Inflammatory macrophage treated with lipopolysaccharide for 1 hour (primary cell): ENCODE data around the gene GJA4.
"Not testable (repeated sequence)": the region's sequence is repeated elsewhere in the genome, so short reads cannot be mapped to it uniquely, and the experiment has no call there.

ENCODE experiments used
- DNase-seq, 2 donors: peaks; one replicate each; pipeline ENCODE4 v3.0.0-alpha.2; 2020 to 2022

Gene GJA4

GRCh38 chr1:34770891-34771504 lies 21.8 kb upstream of the GJA4 start:
- peak; percentile 5 to 41 for DNase-seq

DNA sequence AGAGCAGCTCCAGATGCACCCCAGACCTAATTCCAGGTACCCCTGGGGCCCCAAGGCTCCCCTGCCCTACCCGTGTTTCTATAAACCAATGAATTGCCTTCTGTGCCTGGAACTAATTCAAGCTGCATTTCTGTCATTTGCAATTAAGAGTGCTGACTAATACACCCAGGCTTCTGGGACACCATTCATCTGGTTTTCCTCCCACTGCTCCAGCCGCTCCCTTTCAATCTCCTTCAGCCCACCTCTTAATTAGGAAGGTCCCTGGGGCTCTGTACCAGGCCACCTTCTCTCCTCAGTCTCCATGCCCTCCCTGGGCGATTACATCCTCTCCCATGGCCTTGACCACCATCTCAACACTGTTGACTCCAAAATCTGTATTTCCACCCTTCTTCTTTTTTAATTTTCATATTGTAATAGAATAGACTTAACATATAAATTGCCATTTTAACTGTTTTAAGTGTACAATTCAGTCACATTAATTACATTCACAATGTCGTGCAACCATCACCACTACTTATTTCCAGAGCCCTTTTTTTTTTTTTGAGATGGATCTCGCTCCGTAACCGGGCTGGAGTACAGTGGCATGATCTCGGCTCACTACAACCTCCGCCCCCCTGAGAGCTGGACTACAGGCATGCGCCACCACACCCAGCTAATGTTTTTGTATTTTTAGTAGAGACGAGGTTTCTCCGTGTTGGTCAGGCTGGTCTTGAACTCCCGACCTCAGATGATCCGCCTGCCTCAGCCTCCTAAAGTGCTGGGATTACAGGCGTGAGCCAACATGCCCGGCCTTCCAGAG lies 21.0 kb upstream of the GJA4 start:
- no peak for DNase-seq

GRCh38 chr1:34773114-34773513 lies 19.7 kb upstream of the GJA4 start:
- not testable (repeated sequence) for DNase-seq

DNA sequence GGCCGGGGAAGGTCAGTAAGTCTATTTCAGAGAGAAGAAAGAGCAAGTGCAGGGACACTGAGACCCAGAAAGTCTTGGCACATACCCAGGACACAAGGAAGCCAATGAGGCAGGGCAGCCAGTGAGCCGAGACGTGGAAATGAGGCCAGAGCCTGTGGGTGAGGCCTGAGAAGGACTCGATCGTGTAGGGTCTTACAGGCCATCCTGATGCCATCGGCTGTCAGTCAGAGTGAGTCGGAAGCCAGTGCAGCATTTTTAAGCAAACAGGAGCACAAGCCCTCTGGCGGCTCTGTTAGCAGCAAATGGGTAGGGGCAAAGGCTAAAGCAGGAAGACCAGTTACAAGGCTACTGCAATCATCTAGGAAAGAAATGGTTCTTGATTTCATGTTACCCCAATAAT lies 17.8 kb upstream of the GJA4 start:
- DNase-seq, result no peak

DNA sequence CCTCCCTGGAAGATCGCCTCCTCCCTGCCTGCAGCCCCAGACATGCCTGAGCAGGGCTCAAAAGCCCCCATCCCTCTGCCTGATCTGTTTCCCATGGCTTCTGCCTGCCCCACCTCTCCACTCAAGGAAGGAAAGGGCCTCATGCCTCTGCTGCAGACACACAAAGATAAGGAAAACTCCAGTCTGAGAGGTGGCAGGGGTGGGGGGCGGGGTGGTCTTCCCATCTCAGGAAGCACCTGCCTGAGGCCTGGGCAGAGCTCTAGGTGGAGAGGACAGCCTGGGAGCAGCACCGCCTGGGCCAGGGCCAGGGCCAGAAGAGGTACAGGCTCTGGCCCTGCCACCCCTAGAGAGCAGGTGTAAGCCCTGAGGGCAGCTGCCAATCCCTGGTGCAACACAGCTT lies 15.9 kb upstream of the GJA4 start:
- DNase-seq, result no peak

- DNase-seq, result no peak
These were observed 15.1 kb upstream of the GJA4 start for GRCh38 chr1:34777519-34778321.

- DNase-seq, result no peak
These were observed 14.4 kb upstream of the GJA4 start for GRCh38 chr1:34778381-34778780.

GRCh38 chr1:34779005-34779404 lies 13.8 kb upstream of the GJA4 start:
- no peak for DNase-seq

GRCh38 chr1:34779526-34779925 lies 13.3 kb upstream of the GJA4 start:
- DNase-seq, result no peak

DNA sequence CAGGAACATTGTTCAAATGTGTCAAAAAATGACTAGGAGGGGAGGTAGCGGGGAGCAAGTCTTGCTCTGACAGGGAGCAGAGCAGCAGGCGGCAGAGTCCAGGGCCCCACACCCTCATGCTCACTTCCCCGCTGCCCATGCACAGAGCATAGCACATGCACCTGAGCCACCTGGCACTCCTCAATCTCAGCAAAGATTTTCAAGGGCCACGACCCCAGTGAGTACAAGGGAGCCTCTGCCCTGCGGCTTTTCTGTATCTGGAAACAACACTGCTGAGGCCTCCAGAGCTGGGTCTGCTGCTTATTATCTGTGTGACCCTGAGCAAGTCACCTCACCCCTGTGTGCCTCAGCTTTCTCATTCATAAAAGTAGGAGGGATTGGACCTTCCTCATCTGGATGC lies 12.8 kb upstream of the GJA4 start:
- no peak for DNase-seq

- DNase-seq, result no peak
These were observed 12.3 kb upstream of the GJA4 start for GRCh38 chr1:34780528-34780927.

DNA sequence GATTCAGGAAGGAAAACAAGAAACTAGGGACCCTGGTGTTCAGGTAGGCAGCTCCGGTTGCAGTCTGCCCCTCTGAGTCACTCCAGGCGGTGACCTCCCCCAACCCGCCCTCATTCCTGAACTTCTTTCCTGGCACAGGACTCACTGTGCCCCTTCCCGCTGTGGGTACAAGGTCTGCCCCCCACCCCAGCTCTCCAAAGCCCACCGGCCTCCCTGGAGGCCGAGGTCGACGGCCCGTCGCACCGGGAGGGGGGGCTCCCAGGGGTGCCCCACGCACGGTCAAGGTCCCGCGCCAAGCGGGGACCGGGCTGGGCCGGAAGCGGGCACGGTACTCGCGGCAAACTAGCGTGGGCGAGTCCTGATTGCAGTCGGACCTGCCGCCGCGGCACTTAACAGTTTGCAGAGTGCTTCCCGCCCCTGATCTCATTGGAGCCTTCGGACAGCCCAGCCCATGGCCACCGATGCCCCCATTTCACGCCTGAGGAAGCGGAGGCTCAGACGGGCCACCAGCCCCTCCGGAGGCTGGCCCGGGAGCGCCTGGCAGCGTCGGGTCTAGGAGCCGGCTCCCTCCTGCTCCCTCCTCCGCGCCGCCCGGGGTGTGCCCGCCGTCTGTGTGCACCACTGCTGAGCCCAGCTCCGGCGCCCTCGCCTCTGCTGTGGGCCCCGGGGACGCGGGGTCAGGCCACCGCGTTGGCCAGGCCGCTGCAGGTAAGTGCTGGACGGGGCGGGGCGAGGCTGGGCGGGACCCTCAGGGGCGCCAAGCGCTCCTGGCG lies 11.5 kb upstream of the GJA4 start, which contains the start of gene GJB3:
Gene GJB3, plus strand, starts transcription at position 144 of the 773 bp plus-strand sequence. CDS start 3,549 bp downstream, outside the sequence.
- DNase-seq, result no peak

DNA sequence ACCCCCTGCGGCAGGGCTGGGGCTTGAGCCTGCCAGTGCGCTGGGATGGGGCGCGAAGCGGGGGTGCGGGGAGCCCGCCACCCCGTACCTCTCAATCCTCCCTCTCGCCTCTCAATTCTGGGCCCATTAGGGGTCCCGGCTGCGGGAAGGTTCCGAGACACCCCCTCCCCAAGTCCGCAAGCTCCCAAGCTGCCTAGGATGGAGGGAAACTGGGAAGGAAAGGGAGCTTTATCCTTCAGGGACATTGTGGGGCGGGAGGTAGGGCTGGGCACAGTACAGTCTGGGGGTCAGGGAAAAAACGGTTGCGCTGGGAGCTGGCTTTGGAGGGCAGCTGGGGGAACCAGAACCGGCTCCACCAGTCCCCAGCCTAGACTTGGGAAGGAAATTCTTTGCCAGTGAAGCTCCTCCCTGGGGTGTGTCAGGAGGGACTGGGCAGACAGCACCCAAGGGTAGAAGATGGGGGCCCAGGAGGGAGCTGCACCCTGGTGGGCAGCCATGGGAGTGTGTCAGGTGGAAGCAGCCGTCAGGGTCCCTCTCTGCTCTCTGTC lies 10.9 kb upstream of the GJA4 start:
- no peak for DNase-seq

DNA sequence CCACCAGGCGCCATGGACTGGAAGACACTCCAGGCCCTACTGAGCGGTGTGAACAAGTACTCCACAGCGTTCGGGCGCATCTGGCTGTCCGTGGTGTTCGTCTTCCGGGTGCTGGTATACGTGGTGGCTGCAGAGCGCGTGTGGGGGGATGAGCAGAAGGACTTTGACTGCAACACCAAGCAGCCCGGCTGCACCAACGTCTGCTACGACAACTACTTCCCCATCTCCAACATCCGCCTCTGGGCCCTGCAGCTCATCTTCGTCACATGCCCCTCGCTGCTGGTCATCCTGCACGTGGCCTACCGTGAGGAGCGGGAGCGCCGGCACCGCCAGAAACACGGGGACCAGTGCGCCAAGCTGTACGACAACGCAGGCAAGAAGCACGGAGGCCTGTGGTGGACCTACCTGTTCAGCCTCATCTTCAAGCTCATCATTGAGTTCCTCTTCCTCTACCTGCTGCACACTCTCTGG lies 8.0 kb upstream of the GJA4 start:
- DNase-seq, result no peak

DNA sequence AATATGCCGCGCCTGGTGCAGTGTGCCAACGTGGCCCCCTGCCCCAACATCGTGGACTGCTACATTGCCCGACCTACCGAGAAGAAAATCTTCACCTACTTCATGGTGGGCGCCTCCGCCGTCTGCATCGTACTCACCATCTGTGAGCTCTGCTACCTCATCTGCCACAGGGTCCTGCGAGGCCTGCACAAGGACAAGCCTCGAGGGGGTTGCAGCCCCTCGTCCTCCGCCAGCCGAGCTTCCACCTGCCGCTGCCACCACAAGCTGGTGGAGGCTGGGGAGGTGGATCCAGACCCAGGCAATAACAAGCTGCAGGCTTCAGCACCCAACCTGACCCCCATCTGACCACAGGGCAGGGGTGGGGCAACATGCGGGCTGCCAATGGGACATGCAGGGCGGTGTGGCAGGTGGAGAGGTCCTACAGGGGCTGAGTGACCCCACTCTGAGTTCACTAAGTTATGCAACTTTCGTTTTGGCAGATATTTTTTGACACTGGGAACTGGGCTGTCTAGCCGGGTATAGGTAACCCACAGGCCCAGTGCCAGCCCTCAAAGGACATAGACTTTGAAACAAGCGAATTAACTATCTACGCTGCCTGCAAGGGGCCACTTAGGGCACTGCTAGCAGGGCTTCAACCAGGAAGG lies 7.4 kb upstream of the GJA4 start:
- DNase-seq, result no peak

DNA sequence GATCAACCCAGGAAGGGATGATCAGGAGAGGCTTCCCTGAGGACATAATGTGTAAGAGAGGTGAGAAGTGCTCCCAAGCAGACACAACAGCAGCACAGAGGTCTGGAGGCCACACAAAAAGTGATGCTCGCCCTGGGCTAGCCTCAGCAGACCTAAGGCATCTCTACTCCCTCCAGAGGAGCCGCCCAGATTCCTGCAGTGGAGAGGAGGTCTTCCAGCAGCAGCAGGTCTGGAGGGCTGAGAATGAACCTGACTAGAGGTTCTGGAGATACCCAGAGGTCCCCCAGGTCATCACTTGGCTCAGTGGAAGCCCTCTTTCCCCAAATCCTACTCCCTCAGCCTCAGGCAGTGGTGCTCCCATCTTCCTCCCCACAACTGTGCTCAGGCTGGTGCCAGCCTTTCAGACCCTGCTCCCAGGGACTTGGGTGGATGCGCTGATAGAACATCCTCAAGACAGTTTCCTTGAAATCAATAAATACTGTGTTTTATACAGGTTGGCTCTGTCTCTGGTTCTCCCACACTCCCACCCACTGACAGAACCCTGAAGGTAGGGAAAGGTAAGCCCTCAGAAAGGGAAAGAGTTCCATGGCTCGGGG lies 6.8 kb upstream of the GJA4 start:
- DNase-seq, result no peak

- DNase-seq, result peak; percentile 33 to 72
These were observed 6.1 kb upstream of the GJA4 start for GRCh38 chr1:34786521-34787325.

DNA sequence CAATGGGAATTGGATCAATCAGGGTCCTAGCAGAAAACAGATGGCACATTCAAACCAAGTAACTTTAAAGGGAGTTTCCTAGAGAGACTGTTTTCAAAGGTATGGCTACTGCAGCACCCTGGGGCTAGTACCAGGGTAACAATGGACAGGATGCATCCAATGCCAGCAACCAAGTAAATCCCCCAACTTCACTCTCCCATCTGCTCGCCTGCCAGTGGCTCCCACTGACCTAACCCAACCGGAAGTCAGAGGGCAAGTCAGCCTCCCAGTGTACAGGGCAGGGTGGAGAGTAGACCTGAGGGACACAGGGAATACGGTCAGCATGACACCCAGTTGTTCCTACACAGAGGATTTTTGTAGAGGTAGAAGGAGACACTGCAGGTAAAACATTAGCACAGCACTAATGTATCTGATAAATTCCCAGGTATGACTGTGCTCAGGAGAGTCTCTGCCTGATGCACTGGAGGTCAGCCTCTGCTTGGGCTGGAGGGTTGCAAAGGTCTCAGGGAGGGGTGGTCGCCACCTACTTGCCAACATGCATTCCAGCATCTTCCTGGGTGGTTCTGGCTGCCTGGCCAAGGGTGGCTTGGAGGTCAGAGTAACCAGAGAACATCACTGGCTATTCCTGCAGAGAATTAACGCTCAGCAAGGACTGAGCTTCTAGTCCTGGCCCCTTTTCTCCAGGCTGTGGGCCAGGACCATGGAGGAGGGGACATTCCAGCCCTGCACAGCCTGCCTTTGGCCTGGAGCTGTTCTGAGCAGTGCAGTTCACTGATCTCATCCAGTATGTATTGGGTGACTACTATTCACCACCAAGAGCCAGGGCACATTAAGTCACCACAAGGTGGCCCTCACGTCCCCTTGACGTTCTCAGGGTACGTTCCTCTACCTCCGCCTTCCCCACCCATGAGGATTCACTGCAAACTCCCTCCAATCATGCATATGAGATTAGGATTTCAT lies 5.1 kb upstream of the GJA4 start:
- no peak for DNase-seq

GRCh38 chr1:34790985-34791384 lies 1.8 kb upstream of the GJA4 start:
- no peak for DNase-seq
